Glomerular visceral epithelial cell (primary cell): ENCODE results near the gene PADI3.
A peak's percentile ranks its signal among the peaks of the same experiment; 100 is the strongest.
"Not testable (repeated sequence)": the region's sequence is repeated elsewhere in the genome, so short reads cannot be mapped to it uniquely, and the experiment has no call there.

Experiments used
- DNase-seq: peaks from one replicate; pipeline ENCODE4 v3.0.0-alpha.2; 2016; ENCODE audit errors: extremely low spot score

PADI3 gene

GRCh38 chr1:17239420-17239819 is 9.5 kb upstream of the PADI3 start:
- DNase-seq = peak; percentile 84

- DNase-seq = not testable (repeated sequence)
These were observed 7.7 kb upstream of the PADI3 start for GRCh38 chr1:17241011-17241779.

- DNase-seq = not testable (repeated sequence)
These were observed 7.2 kb upstream of the PADI3 start for GRCh38 chr1:17241780-17242074.

- no peak for DNase-seq
These were observed 5.6 kb upstream of the PADI3 start for GRCh38 chr1:17243274-17243673.

- DNase-seq = peak; percentile 63
These were observed 3.8 kb upstream of the PADI3 start for GRCh38 chr1:17244821-17245740.

- DNase-seq = no peak
These were observed 3.0 kb upstream of the PADI3 start for GRCh38 chr1:17245816-17246325.

GRCh38 chr1:17246971-17247370 is 1.9 kb upstream of the PADI3 start:
- peak; percentile 34 for DNase-seq

GRCh38 chr1:17250601-17251000 is 1.7 kb downstream of the PADI3 start:
- peak; percentile 91 for DNase-seq

- DNase-seq = no peak
These were observed 2.3 kb downstream of the PADI3 start for GRCh38 chr1:17251246-17251645.

GRCh38 chr1:17251701-17252376 is 2.9 kb downstream of the PADI3 start:
- DNase-seq = peak; percentile 57

- no peak for DNase-seq
These were observed 6.4 kb downstream of the PADI3 start for GRCh38 chr1:17255336-17255735.

- no peak for DNase-seq
These were observed 9.3 kb downstream of the PADI3 start for GRCh38 chr1:17258116-17258757.

GRCh38 chr1:17258758-17259130 is 9.8 kb downstream of the PADI3 start:
- no peak for DNase-seq

- no peak for DNase-seq
These were observed 10.5 kb downstream of the PADI3 start for GRCh38 chr1:17259233-17259873.

- no peak for DNase-seq
These were observed 11.4 kb downstream of the PADI3 start for GRCh38 chr1:17260264-17260663.

GRCh38 chr1:17260738-17261137 is 11.8 kb downstream of the PADI3 start:
- DNase-seq = no peak

GRCh38 chr1:17263936-17264335 is 15.0 kb downstream of the PADI3 start:
- DNase-seq = no peak

GRCh38 chr1:17264470-17264869 is 15.6 kb downstream of the PADI3 start:
- DNase-seq = no peak

GRCh38 chr1:17265162-17265561 is 16.3 kb downstream of the PADI3 start:
- peak; percentile 18 for DNase-seq

- no peak for DNase-seq
These were observed 17.1 kb downstream of the PADI3 start for GRCh38 chr1:17265950-17266349.
